ENCODE data around the gene BEST4.
A peak's percentile ranks its signal among the peaks of the same experiment; 100 is the strongest.

BEST4 gene

GRCh38 chr1:44778705-44779576 is 9.0 kb downstream of the BEST4 start:
- DNase-seq (ENCODE audit: low spot score) = no peak
- H2BK120ac ChIP-seq (ENCODE audit: low read depth, low read length) = no peak overlapping the region
- WGBS, 2 donors (ENCODE audit: extremely low coverage in 2 of 2, insufficient read length in 2 of 2, insufficient replicate concordance in 1 of 2) = no CpG with 5 or more reads among the region's 6 CpGs
- no peak overlapping the region for H2AFZ ChIP-seq (ENCODE audit: low read length)
- H2BK5ac ChIP-seq (ENCODE audit: low read length) = no peak overlapping the region
- peaks cover 9% of the 10 kb centered on the region for H3K79me1 ChIP-seq (ENCODE audit: low read depth, low read length)
- peaks cover 9 to 15% of the 10 kb centered on the region in 2 donors for H3K4me1 ChIP-seq (ENCODE audit: control insufficient read depth in 2 of 2, insufficient read depth in 1 of 2, low read depth in 1 of 2, low read length in 2 of 2)
- no peak overlapping the region for H3K4me3 ChIP-seq (ENCODE audit: low read length in 2 of 2)
- no peak overlapping the region for H3K18ac ChIP-seq (ENCODE audit: low read length)
- no peak overlapping the region for H2AK5ac ChIP-seq (ENCODE audit: low read depth, low read length)
- H2BK12ac ChIP-seq (ENCODE audit: low read length) = no peak overlapping the region
- H3K9ac ChIP-seq (ENCODE audit: low read depth, low read length, poor library complexity) = no peak overlapping the region
- H3K4me2 ChIP-seq (ENCODE audit: insufficient read depth, low read length, poor library complexity, severe bottlenecking) = no peak overlapping the region
- no peaks in the 10 kb centered on the region for H3K9me3 ChIP-seq (replicated peaks in 1 of 2; ENCODE audit: control insufficient read depth in 2 of 2, insufficient read depth in 1 of 2, low read depth in 1 of 2, low read length in 2 of 2)
- H4K8ac ChIP-seq (ENCODE audit: low read depth, low read length) = no peak overlapping the region
- peaks cover 32 to 55% of the 10 kb centered on the region in 2 donors for H3K36me3 ChIP-seq (replicated peaks in 1 of 2; ENCODE audit: control insufficient read depth in 2 of 2, insufficient read depth in 2 of 2, low read length in 2 of 2)
- H3K27me3 ChIP-seq (ENCODE audit: control insufficient read depth in 3 of 3, insufficient read depth in 3 of 3, low read depth in 1 of 3, low read length in 3 of 3) = no peaks in the 10 kb centered on the region
- no peak overlapping the region for H3K27ac ChIP-seq (replicated peaks; ENCODE audit: low read length)
- H3K14ac ChIP-seq (ENCODE audit: low read length) = no peak overlapping the region
- H2BK15ac ChIP-seq (ENCODE audit: low read length) = no peak overlapping the region
- no peak overlapping the region for H3K4ac ChIP-seq (ENCODE audit: low read length)
- H3K23ac ChIP-seq (ENCODE audit: low read depth, low read length, poor library complexity) = no peak overlapping the region
- no peak overlapping the region for H4K91ac ChIP-seq (ENCODE audit: low read depth, low read length, poor library complexity)

GRCh38 chr1:44777969-44778635 is 9.9 kb downstream of the BEST4 start:
- Histone ChIP-seq H3K9me3 (replicated peaks in 1 of 2; ENCODE audit: control insufficient read depth in 2 of 2, insufficient read depth in 1 of 2, low read depth in 1 of 2, low read length in 2 of 2) (no peaks in the 10 kb centered on the region), H3K27ac (replicated peaks; ENCODE audit: low read length) (no peak overlapping the region), H3K4me3 (ENCODE audit: low read length in 2 of 2) (no peak overlapping the region), H3K79me1 (ENCODE audit: low read depth, low read length) (peaks cover 9% of the 10 kb centered on the region), H4K91ac (ENCODE audit: low read depth, low read length, poor library complexity) (no peak overlapping the region), H2BK5ac (ENCODE audit: low read length) (no peak overlapping the region), H2AFZ (ENCODE audit: low read length) (no peak overlapping the region), H2BK15ac (ENCODE audit: low read length) (no peak overlapping the region), H3K4ac (ENCODE audit: low read length) (no peak overlapping the region), H2BK120ac (ENCODE audit: low read depth, low read length) (no peak overlapping the region), H4K8ac (ENCODE audit: low read depth, low read length) (no peak overlapping the region), H2BK12ac (ENCODE audit: low read length) (no peak overlapping the region), H3K27me3 (ENCODE audit: control insufficient read depth in 3 of 3, insufficient read depth in 3 of 3, low read depth in 1 of 3, low read length in 3 of 3) (no peaks in the 10 kb centered on the region), H3K9ac (ENCODE audit: low read depth, low read length, poor library complexity) (no peak overlapping the region), H3K4me1 (ENCODE audit: control insufficient read depth in 2 of 2, insufficient read depth in 1 of 2, low read depth in 1 of 2, low read length in 2 of 2) (peaks cover 9 to 12% of the 10 kb centered on the region in 2 donors), H3K14ac (ENCODE audit: low read length) (no peak overlapping the region), H3K18ac (ENCODE audit: low read length) (no peak overlapping the region), H3K4me2 (ENCODE audit: insufficient read depth, low read length, poor library complexity, severe bottlenecking) (no peak overlapping the region), H3K36me3 (replicated peaks in 1 of 2; ENCODE audit: control insufficient read depth in 2 of 2, insufficient read depth in 2 of 2, low read length in 2 of 2) (peaks cover 31 to 55% of the 10 kb centered on the region in 2 donors), H3K23ac (ENCODE audit: low read depth, low read length, poor library complexity) (no peak overlapping the region), H2AK5ac (ENCODE audit: low read depth, low read length) (no peak overlapping the region)
- WGBS, 2 donors (ENCODE audit: extremely low coverage in 2 of 2, insufficient read length in 2 of 2, insufficient replicate concordance in 1 of 2) = no CpG with 5 or more reads among the region's 13 CpGs
- no peak for DNase-seq (ENCODE audit: low spot score)

- no peaks in the 10 kb centered on the region for H3K9me3 ChIP-seq (replicated peaks in 1 of 2; ENCODE audit: control insufficient read depth in 2 of 2, insufficient read depth in 1 of 2, low read depth in 1 of 2, low read length in 2 of 2)
- H3K18ac ChIP-seq (ENCODE audit: low read length) = no peak overlapping the region
- DNase-seq (ENCODE audit: low spot score) = no peak
- no peak overlapping the region for H2BK5ac ChIP-seq (ENCODE audit: low read length)
- H3K4me1 ChIP-seq (ENCODE audit: control insufficient read depth in 2 of 2, insufficient read depth in 1 of 2, low read depth in 1 of 2, low read length in 2 of 2) = peaks cover 9 to 12% of the 10 kb centered on the region in 2 donors
- H3K23ac ChIP-seq (ENCODE audit: low read depth, low read length, poor library complexity) = no peak overlapping the region
- H2BK120ac ChIP-seq (ENCODE audit: low read depth, low read length) = no peak overlapping the region
- H4K8ac ChIP-seq (ENCODE audit: low read depth, low read length) = no peak overlapping the region
- H3K27ac ChIP-seq (replicated peaks; ENCODE audit: low read length) = no peak overlapping the region
- WGBS, 2 donors (ENCODE audit: extremely low coverage in 2 of 2, insufficient read length in 2 of 2, insufficient replicate concordance in 1 of 2) = no CpG with 5 or more reads among the region's 14 CpGs
- no peak overlapping the region for H2BK12ac ChIP-seq (ENCODE audit: low read length)
- H3K4ac ChIP-seq (ENCODE audit: low read length) = no peak overlapping the region
- H3K36me3 ChIP-seq (replicated peaks in 1 of 2; ENCODE audit: control insufficient read depth in 2 of 2, insufficient read depth in 2 of 2, low read length in 2 of 2) = peaks cover 31 to 55% of the 10 kb centered on the region in 2 donors
- no peak overlapping the region for H2AK5ac ChIP-seq (ENCODE audit: low read depth, low read length)
- no peak overlapping the region for H3K4me3 ChIP-seq (ENCODE audit: low read length in 2 of 2)
- no peak overlapping the region for H3K9ac ChIP-seq (ENCODE audit: low read depth, low read length, poor library complexity)
- no peak overlapping the region for H2AFZ ChIP-seq (ENCODE audit: low read length)
- H3K27me3 ChIP-seq (ENCODE audit: control insufficient read depth in 3 of 3, insufficient read depth in 3 of 3, low read depth in 1 of 3, low read length in 3 of 3) = no peaks in the 10 kb centered on the region
- no peak overlapping the region for H3K4me2 ChIP-seq (ENCODE audit: insufficient read depth, low read length, poor library complexity, severe bottlenecking)
- no peak overlapping the region for H2BK15ac ChIP-seq (ENCODE audit: low read length)
- peaks cover 9% of the 10 kb centered on the region for H3K79me1 ChIP-seq (ENCODE audit: low read depth, low read length)
- H3K14ac ChIP-seq (ENCODE audit: low read length) = no peak overlapping the region
- no peak overlapping the region for H4K91ac ChIP-seq (ENCODE audit: low read depth, low read length, poor library complexity)
Measured at GRCh38 chr1:44777547-44777946, 10.4 kb downstream of the BEST4 start.

DNA sequence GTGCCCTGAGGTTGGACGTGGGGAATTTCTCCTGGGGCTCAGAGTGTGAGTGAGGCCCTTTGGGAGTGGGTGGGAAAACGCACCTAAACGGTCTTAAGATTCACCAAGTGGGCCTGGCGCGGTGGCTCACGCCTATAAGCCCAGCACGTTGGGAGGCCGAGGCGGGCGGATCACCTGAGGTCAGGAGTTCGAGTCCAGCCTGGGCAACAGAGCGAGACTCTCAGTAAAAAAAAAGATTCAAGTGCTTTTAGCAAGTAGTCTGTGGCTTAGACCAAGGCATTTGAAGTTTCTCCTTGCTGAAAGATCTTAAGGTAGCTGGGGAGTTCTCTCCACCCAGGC is 11.3 kb downstream of the BEST4 start:
- peaks cover 31 to 55% of the 10 kb centered on the region in 2 donors for H3K36me3 ChIP-seq (replicated peaks in 1 of 2; ENCODE audit: control insufficient read depth in 2 of 2, insufficient read depth in 2 of 2, low read length in 2 of 2)
- H2AFZ ChIP-seq (ENCODE audit: low read length) = no peak overlapping the region
- no peaks in the 10 kb centered on the region for H3K27me3 ChIP-seq (ENCODE audit: control insufficient read depth in 3 of 3, insufficient read depth in 3 of 3, low read depth in 1 of 3, low read length in 3 of 3)
- H3K18ac ChIP-seq (ENCODE audit: low read length) = no peak overlapping the region
- H3K9ac ChIP-seq (ENCODE audit: low read depth, low read length, poor library complexity) = peak overlapping the region; percentile 87
- no peak overlapping the region for H3K23ac ChIP-seq (ENCODE audit: low read depth, low read length, poor library complexity)
- no CpG with 5 or more reads among the region's 12 CpGs for WGBS, 2 donors (ENCODE audit: extremely low coverage in 2 of 2, insufficient read length in 2 of 2, insufficient replicate concordance in 1 of 2)
- no peak overlapping the region for H2BK120ac ChIP-seq (ENCODE audit: low read depth, low read length)
- H4K8ac ChIP-seq (ENCODE audit: low read depth, low read length) = no peak overlapping the region
- H4K91ac ChIP-seq (ENCODE audit: low read depth, low read length, poor library complexity) = no peak overlapping the region
- H3K4me2 ChIP-seq (ENCODE audit: insufficient read depth, low read length, poor library complexity, severe bottlenecking) = peak overlapping the region; percentile 85
- H3K79me1 ChIP-seq (ENCODE audit: low read depth, low read length) = peaks cover 9% of the 10 kb centered on the region
- H3K14ac ChIP-seq (ENCODE audit: low read length) = no peak overlapping the region
- H2BK5ac ChIP-seq (ENCODE audit: low read length) = no peak overlapping the region
- H2BK15ac ChIP-seq (ENCODE audit: low read length) = no peak overlapping the region
- no peak for DNase-seq (ENCODE audit: low spot score)
- no peak overlapping the region for H3K27ac ChIP-seq (replicated peaks; ENCODE audit: low read length)
- peaks cover 9 to 12% of the 10 kb centered on the region in 2 donors for H3K4me1 ChIP-seq (ENCODE audit: control insufficient read depth in 2 of 2, insufficient read depth in 1 of 2, low read depth in 1 of 2, low read length in 2 of 2)
- H3K9me3 ChIP-seq (replicated peaks in 1 of 2; ENCODE audit: control insufficient read depth in 2 of 2, insufficient read depth in 1 of 2, low read depth in 1 of 2, low read length in 2 of 2) = no peaks in the 10 kb centered on the region
- no peak overlapping the region for H3K4ac ChIP-seq (ENCODE audit: low read length)
- H2AK5ac ChIP-seq (ENCODE audit: low read depth, low read length) = no peak overlapping the region
- peak overlapping the region; percentile 77 to 95 for H3K4me3 ChIP-seq (ENCODE audit: low read length in 2 of 2)
- no peak overlapping the region for H2BK12ac ChIP-seq (ENCODE audit: low read length)

All from neuronal stem cell (in vitro differentiated cells).